Measurements from ENCODE around the gene CLMP. TPM values are rescaled to one million over a fixed set of nuclear protein-coding genes. Genes with fewer than 3 reads are reported as not detected.

Gene CLMP
- total RNA-seq, 1 experiment from 2014 or later: 3.2 TPM

DNA sequence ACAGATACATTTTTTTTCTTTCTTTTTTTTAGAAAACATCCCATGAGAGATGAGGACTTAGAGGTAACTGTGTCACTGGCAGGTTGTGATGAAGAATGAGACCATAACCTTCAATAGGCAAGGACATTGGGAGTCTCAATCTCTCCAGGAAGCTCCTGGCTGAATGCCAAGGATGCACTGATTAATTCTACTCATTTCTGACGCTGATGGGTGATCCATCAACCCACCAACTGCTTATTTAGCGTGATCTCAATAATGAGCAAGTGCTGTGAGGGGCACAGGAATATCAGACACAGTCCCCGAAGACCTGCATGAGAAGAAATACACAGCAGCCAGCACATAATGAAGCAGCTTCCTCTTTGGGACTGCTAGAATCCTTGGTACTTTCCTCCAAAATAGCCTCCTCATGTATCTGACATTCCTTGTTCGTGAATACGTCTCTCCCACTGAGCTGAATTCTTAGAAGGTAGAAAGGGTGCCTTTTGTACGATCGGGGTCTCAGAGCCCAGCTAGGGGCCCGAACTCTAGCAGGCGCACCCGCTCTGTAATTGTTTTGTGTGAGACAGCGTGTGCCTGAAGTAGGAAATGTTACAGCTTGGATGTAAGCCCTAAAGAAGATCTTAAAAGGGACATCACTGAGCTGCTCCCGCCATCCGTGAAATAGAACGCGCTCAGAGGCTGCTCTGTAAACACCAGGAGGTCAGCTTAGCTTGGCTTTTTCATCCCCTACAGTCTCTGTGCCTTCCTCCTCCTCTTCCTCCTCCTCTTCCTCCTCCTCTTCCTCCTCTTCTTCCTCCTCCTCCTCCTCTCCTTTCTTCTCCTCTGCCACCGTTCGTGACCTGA, 7.2 kb downstream of the CLMP start:
- TF ChIP-seq SRF (IDR thresholded peaks at IDR 0.05; ENCODE audit: low read depth) (no peak), CEBPB (IDR thresholded peaks at IDR 0.05; ENCODE audit: low read depth) (no peak), YY1 (IDR thresholded peaks at IDR 0.05; ENCODE audit: extremely low read depth, insufficient replicate concordance, low read depth, low read length) (no peak), EGR1 (IDR thresholded peaks at IDR 0.05; ENCODE audit: low read depth) (no peak), TCF7L2 (IDR thresholded peaks at IDR 0.05; ENCODE audit: borderline replicate concordance, extremely low read depth, insufficient read depth, insufficient read length) (no peak)
- TF ChIP-seq, protein P1, sequence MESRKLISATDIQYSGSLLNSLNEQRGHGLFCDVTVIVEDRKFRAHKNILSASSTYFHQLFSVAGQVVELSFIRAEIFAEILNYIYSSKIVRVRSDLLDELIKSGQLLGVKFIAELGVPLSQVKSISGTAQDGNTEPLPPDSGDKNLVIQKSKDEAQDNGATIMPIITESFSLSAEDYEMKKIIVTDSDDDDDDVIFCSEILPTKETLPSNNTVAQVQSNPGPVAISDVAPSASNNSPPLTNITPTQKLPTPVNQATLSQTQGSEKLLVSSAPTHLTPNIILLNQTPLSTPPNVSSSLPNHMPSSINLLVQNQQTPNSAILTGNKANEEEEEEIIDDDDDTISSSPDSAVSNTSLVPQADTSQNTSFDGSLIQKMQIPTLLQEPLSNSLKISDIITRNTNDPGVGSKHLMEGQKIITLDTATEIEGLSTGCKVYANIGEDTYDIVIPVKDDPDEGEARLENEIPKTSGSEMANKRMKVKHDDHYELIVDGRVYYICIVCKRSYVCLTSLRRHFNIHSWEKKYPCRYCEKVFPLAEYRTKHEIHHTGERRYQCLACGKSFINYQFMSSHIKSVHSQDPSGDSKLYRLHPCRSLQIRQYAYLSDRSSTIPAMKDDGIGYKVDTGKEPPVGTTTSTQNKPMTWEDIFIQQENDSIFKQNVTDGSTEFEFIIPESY (IDR thresholded peaks at IDR 0.05; ENCODE audit: extremely low read depth, insufficient replicate concordance, low read length): no peak
- TF ChIP-seq, protein P2, sequence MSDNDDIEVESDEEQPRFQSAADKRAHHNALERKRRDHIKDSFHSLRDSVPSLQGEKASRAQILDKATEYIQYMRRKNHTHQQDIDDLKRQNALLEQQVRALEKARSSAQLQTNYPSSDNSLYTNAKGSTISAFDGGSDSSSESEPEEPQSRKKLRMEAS (IDR thresholded peaks at IDR 0.05): no peak
- TF ChIP-seq, protein P3, sequence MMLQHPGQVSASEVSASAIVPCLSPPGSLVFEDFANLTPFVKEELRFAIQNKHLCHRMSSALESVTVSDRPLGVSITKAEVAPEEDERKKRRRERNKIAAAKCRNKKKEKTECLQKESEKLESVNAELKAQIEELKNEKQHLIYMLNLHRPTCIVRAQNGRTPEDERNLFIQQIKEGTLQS (IDR thresholded peaks at IDR 0.05): no peak
- ChIA-PET CTCF (no interaction called here), RAD21 (ENCODE audit: low non-redundant PET in 1 of 2, low total read pairs in 2 of 2, uncharacterized antibody in 2 of 2, unreplicated experiment in 2 of 2) (no interaction called here), POLR2A (no interaction called here)
- H3K79me2 ChIP-seq (ENCODE audit: insufficient read depth, low read length): no peaks in the 10 kb centered on the region
- no peaks in the 10 kb centered on the region for H3K27me3 ChIP-seq (ENCODE audit: insufficient read depth, low read length)
- H3K27ac ChIP-seq (ENCODE audit: low read depth, low read length): no peak overlapping the region
- no peaks in the 10 kb centered on the region for H3K36me3 ChIP-seq (ENCODE audit: control insufficient read depth in 1 of 2, insufficient read depth in 2 of 2, low read length in 2 of 2)
- no peak overlapping the region for H3K9ac ChIP-seq (ENCODE audit: low read length)
- H3K9me3 ChIP-seq (ENCODE audit: control insufficient read depth in 1 of 2, insufficient read depth in 1 of 2, low read depth in 1 of 2, low read length in 2 of 2): no peaks in the 10 kb centered on the region
- H3K4me1 ChIP-seq (ENCODE audit: control insufficient read depth in 1 of 2, insufficient read depth in 2 of 2, low read length in 2 of 2): peaks cover 0 to 23% of the 10 kb centered on the region in 2 experiments; a peak in 2 of 4 replicates
- DNase-seq (ENCODE audit: low read depth, low spot score) (no peak), ATAC-seq (no peak)
- no peak overlapping the region for H2AFZ ChIP-seq (ENCODE audit: low read depth, low read length, poor library complexity, severe bottlenecking)
- no TSS peak for BruUV-seq (replicated peaks)
- H3K4me3 ChIP-seq (replicated peaks in 1 of 2; ENCODE audit: low read depth in 1 of 2, low read length in 2 of 2): no peak overlapping the region
- no peak overlapping the region for H3K4me2 ChIP-seq (ENCODE audit: low read length)
- no peaks in the 10 kb centered on the region for H4K20me1 ChIP-seq (ENCODE audit: insufficient read depth)
- H3K9me2 ChIP-seq (ENCODE audit: insufficient read depth): no peaks in the 10 kb centered on the region
- intact Hi-C loops (cut with micrococcal nuclease): no loop called here

Data from HCT116 (cell line).